GM23338 (cell line): ENCODE results near the gene PHTF1. TPM values are rescaled to one million over a fixed set of nuclear protein-coding genes. Genes with fewer than 3 reads are reported as not detected.

ENCODE experiments used
- ATAC-seq: fragments of 200-7000 bp; cut with Tn5 transposase; 3 replicates; pipeline ENCODE4 v1.9.1; 2020
- DNase-seq: peaks from one replicate; pipeline ENCODE4 v3.0.0-alpha.2; 2015; ENCODE audit warnings: low spot score
- H2AFZ ChIP-seq: fragments of 200-600 bp; sonication (generic); 2 replicates; pipeline ENCODE4 v1.8.0; 2016; ENCODE audit warnings: antibody characterized with exemption, mild to moderate bottlenecking, moderate library complexity
- H3F3A ChIP-seq: fragments of 200-600 bp; sonication (generic); replicated peaks from 2 replicates; pipeline ENCODE4 v1.8.0; 2017; ENCODE audit warnings: antibody characterized with exemption, mixed run types, low read depth
- H3K27ac ChIP-seq: fragments of 200-600 bp; sonication (generic); 2 replicates; pipeline ENCODE4 v1.6.1; 2016; ENCODE audit warnings: low read depth
- H3K27me3 ChIP-seq: fragments of 200-600 bp; sonication (generic); 2 replicates; pipeline ENCODE4 v1.8.0; 2016; ENCODE audit warnings: mild to moderate bottlenecking, mixed run types, moderate library complexity; ENCODE audit not compliant: insufficient read depth
- H3K36me3 ChIP-seq: fragments of 200-600 bp; sonication (generic); 2 replicates; pipeline ENCODE4 v1.8.0; 2016; ENCODE audit warnings: mild to moderate bottlenecking; ENCODE audit not compliant: insufficient read depth
- H3K4me1 ChIP-seq: fragments of 200-600 bp; sonication (generic); 2 replicates; pipeline ENCODE4 v1.8.0; 2016; ENCODE audit warnings: mild to moderate bottlenecking, moderate library complexity; ENCODE audit not compliant: insufficient read depth
- H3K4me2 ChIP-seq: fragments of 200-600 bp; sonication (generic); 2 replicates; pipeline ENCODE4 v1.7.1; 2017; ENCODE audit warnings: mixed run types
- H3K4me3 ChIP-seq: fragments of 200-600 bp; sonication (generic); 2 replicates; pipeline ENCODE4 v1.6.1; 2016; ENCODE audit warnings: mixed run types
- H3K79me2 ChIP-seq: fragments of 200-600 bp; sonication (generic); replicated peaks from 2 replicates; pipeline ENCODE4 v1.8.0; 2017; ENCODE audit warnings: mild to moderate bottlenecking; ENCODE audit not compliant: insufficient read depth
- H3K9me2 ChIP-seq: fragments of 200-600 bp; sonication (generic); 2 replicates; pipeline ENCODE4 v1.8.0; 2017; ENCODE audit not compliant: insufficient read depth
- H4K20me1 ChIP-seq: fragments of 200-600 bp; sonication (generic); replicated peaks from 2 replicates; pipeline ENCODE4 v1.8.0; 2017; ENCODE audit warnings: mild to moderate bottlenecking; ENCODE audit not compliant: insufficient read depth
- H3K27ac Mint-ChIP-seq: 2 replicates; pipeline ENCODE4 v1.8.0; 2020; ENCODE audit warnings: inconsistent platforms, mild to moderate bottlenecking, moderate library complexity, mixed read lengths
- H3K27me3 Mint-ChIP-seq: 3 replicates; pipeline ENCODE4 v1.8.0; 2022; ENCODE audit warnings: low read depth, mild to moderate bottlenecking, moderate library complexity, mixed read lengths, inconsistent platforms; ENCODE audit not compliant: insufficient read depth, poor library complexity
- H3K36me3 Mint-ChIP-seq: 3 replicates; pipeline ENCODE4 v1.8.0; 2021; ENCODE audit warnings: low read depth, mild to moderate bottlenecking, inconsistent platforms, moderate library complexity, mixed read lengths
- H3K4me1 Mint-ChIP-seq: 3 replicates; pipeline ENCODE4 v1.8.0; 2020; ENCODE audit warnings: mild to moderate bottlenecking, inconsistent platforms, mixed read lengths
- H3K4me3 Mint-ChIP-seq: 3 replicates; pipeline ENCODE4 v1.8.0; 2021; ENCODE audit warnings: moderate library complexity, mild to moderate bottlenecking, inconsistent platforms, mixed read lengths
- H3K9me3 Mint-ChIP-seq: 3 replicates; pipeline ENCODE4 v1.8.0; 2020; ENCODE audit warnings: moderate library complexity, mild to moderate bottlenecking, inconsistent platforms, mixed read lengths
- CREB1 ChIP-seq: fragments of 250-450 bp; sonication (Bioruptor Pico); IDR thresholded peaks from 2 replicates; pipeline ENCODE4 v1.5.0; 2020; ENCODE audit warnings: low read depth, mild to moderate bottlenecking, moderate library complexity
- CTCF ChIP-seq, 2 experiments: fragments of 200-600 bp in 1 of 2; sonication (generic) in 1 of 2; conservative IDR thresholded peaks; 2 replicates each; pipeline versions ENCODE4 v1.5.1 to v1.6.1; 2016 to 2017; ENCODE audit warnings: antibody characterized with exemption in 2 of 2, low read depth in 2 of 2, mild to moderate bottlenecking in 2 of 2, moderate library complexity in 1 of 2
- EZH2 ChIP-seq: fragments of 200-600 bp; sonication (generic); IDR thresholded peaks from one replicate; pipeline ENCODE4 v1.8.0; 2017; ENCODE audit warnings: antibody characterized with exemption, mild to moderate bottlenecking, low read depth; ENCODE audit not compliant: unreplicated experiment
- EZH2phosphoT487 ChIP-seq: fragments of 200-600 bp; sonication (generic); IDR thresholded peaks from one replicate; pipeline ENCODE4 v1.8.1; 2018; ENCODE audit warnings: antibody characterized with exemption; ENCODE audit not compliant: unreplicated experiment
- JUNB ChIP-seq: IDR thresholded peaks from one replicate; pipeline ENCODE4 v1.6.1; 2016; ENCODE audit warnings: antibody characterized with exemption; ENCODE audit not compliant: unreplicated experiment
- POLR2AphosphoS5 ChIP-seq: IDR thresholded peaks from 2 replicates; pipeline ENCODE4 v1.6.1; 2016; ENCODE audit warnings: antibody characterized with exemption, low read depth
- REST ChIP-seq: IDR thresholded peaks from one replicate; pipeline ENCODE4 v1.6.1; 2018; ENCODE audit warnings: antibody characterized with exemption; ENCODE audit not compliant: unreplicated experiment
- STAT1 ChIP-seq: IDR thresholded peaks from one replicate; pipeline ENCODE4 v1.6.1; 2016; ENCODE audit warnings: antibody characterized with exemption; ENCODE audit not compliant: unreplicated experiment
- ZNF114 ChIP-seq: fragments of 250-450 bp; sonication (Bioruptor Pico); IDR thresholded peaks from 2 replicates; pipeline ENCODE4 v1.5.0; 2020; ENCODE audit warnings: mild to moderate bottlenecking, moderate library complexity
- ZNF331 ChIP-seq: fragments of 250-450 bp; sonication (Bioruptor Pico); IDR thresholded peaks from 2 replicates; pipeline ENCODE4 v1.5.0; 2020; ENCODE audit warnings: low read depth, mild to moderate bottlenecking, moderate library complexity
- ZNF462 ChIP-seq: fragments of 250-450 bp; sonication (Bioruptor Pico); IDR thresholded peaks from 2 replicates; pipeline ENCODE4 v1.5.0; 2020; ENCODE audit warnings: mild to moderate bottlenecking, moderate library complexity
- polyA plus RNA-seq: library from polyadenylated mRNA; unstranded; fragments of >200 nt; fragmentation: Nextera tagmentation; extraction: Ambion mirVana; gene quantifications from 2 replicates; pipeline ENCODE4 v1.2.1, GENCODE V29; 2016
- total RNA-seq: library from RNA; depleted of rRNA; stranded (reverse); fragments of >200 nt; shearing (Covaris generic); gene quantifications from 2 replicates; pipeline ENCODE4 v1.2.3, GENCODE V29; 2014
- TF ChIP-seq, protein P1 (sequence below): IDR thresholded peaks from 2 replicates; pipeline ENCODE4 v1.6.1; 2016; ENCODE audit warnings: antibody characterized with exemption

Gene PHTF1
- total and polyA plus RNA-seq, 2 experiments from 2014 or later: 19.1 to 21.6 TPM

DNA sequence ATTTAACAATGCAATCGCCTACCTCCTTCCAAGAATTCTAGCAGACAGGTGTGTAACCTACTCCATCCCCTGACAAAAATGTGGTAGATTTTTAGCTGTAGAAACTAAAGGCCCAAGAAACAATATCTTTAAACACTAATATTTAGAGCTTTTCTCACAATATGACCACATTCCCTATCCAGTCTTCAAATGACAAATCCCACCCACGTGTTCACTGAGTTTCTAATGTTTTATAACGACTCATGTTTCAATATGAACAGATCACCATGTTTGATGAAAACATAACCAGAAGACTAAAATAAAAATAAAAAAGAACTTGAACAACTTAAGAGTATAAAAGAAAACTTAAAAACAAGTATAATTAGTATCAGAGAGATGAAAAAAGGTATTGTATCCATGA lies 28.4 kb upstream of the PHTF1 start (continued):
- TF ChIP-seq, protein P1, sequence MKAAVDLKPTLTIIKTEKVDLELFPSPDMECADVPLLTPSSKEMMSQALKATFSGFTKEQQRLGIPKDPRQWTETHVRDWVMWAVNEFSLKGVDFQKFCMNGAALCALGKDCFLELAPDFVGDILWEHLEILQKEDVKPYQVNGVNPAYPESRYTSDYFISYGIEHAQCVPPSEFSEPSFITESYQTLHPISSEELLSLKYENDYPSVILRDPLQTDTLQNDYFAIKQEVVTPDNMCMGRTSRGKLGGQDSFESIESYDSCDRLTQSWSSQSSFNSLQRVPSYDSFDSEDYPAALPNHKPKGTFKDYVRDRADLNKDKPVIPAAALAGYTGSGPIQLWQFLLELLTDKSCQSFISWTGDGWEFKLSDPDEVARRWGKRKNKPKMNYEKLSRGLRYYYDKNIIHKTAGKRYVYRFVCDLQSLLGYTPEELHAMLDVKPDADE: no peak
- no peak for TF ChIP-seq ZNF462
- TF ChIP-seq ZNF114 (CRISPR knock-in tag): no peak

DNA sequence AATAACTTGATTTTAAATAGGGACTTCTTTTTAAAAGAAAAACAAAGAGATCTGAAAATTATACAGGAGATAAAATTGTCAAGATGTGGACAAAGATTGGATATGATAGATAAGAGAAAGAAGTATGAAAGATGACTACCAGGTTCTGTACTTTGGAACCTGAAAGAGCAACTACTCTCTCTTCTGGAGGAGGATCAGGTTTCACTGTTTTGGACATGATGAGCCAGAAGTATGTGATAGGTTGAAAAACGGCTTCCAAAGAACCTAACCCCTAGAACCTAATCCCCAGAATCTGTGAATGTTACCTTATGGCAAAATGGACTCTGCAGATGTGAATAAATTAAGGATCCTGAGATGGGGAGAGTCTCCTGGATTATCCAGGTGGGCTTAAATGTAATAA lies 26.8 kb upstream of the PHTF1 start:
- ATAC-seq: peak; percentile 45; the same call in 2 of the 3 replicates
- no peak overlapping the region for H3K4me3 ChIP-seq
- no peak overlapping the region for H2AFZ ChIP-seq
- Mint-ChIP-seq H3K27me3 (no peaks in the 10 kb centered on the region), H3K36me3 (no peaks in the 10 kb centered on the region), H3K27ac (0 out of 2 replicates have a peak overlapping the region, but pooled peaks have one; percentile 30), H3K4me3 (no peak overlapping the region), H3K4me1 (peaks cover 19% of the 10 kb centered on the region), H3K9me3 (no peaks in the 10 kb centered on the region)
- no peak overlapping the region for H3K27ac ChIP-seq
- H4K20me1 ChIP-seq: 0 out of 2 replicates have a peak, but pooled peaks cover 5% of the 10 kb centered on the region
- H3K9me2 ChIP-seq: no peaks in the 10 kb centered on the region
- H3K27me3 ChIP-seq: no peaks in the 10 kb centered on the region
- H3F3A ChIP-seq: no peaks in the 10 kb centered on the region
- peaks cover 66% of the 10 kb centered on the region for H3K79me2 ChIP-seq
- DNase-seq: peak; percentile 32
- no peaks in the 10 kb centered on the region for H3K36me3 ChIP-seq
- peaks cover 16% of the 10 kb centered on the region for H3K4me1 ChIP-seq
- H3K4me2 ChIP-seq: no peak overlapping the region
- TF ChIP-seq CTCF (conservative IDR thresholded peaks at IDR 0.05; ENCODE audit: low read depth in 2 of 2) (no peak), EZH2 (no peak), POLR2AphosphoS5 (no peak), EZH2phosphoT487 (no peak), JUNB (no peak), ZNF331 (CRISPR knock-in tag) (no peak), ZNF114 (CRISPR knock-in tag) (no peak), CREB1 (CRISPR knock-in tag) (no peak), STAT1 (no peak), REST (no peak)
- TF ChIP-seq, protein P1: no peak
